HepG2 (cell line): ENCODE results near the gene AGXT. TPM values are rescaled to one million over a fixed set of nuclear protein-coding genes. Genes with fewer than 3 reads are reported as not detected.

Experiments used
- ATAC-seq: fragments of 200-7000 bp; cut with Tn5 transposase; 3 replicates; pipeline ENCODE4 v1.9.1; 2020; ENCODE audit warnings: mild to moderate bottlenecking, moderate library complexity
- BruUV-seq: library from RNA; stranded (reverse); fragments of 400-500 nt; replicated peaks from 2 replicates; lab custom pipeline; 2021; lab: Mats Ljungman, UMichigan
- CTCF ChIA-PET: fragments of 300-600 bp; formaldehyde crosslinking; extraction: SDS; loops from one replicate; lab custom pipeline; 2021; ENCODE audit warnings: low total read pairs, inconsistent platforms, low intra/inter-chr PET ratio; lab: Yijun Ruan, JAX
- POLR2A ChIA-PET: fragments of 350-600 bp; sonication (Branson Sonifier 250); formaldehyde crosslinking; loops from one replicate; lab custom pipeline; 2020; ENCODE audit warnings: antibody characterized with exemption, inconsistent platforms; lab: Yijun Ruan, JAX
- DNase-seq: peaks from one replicate; pipeline ENCODE4 v3.0.0-alpha.2; 2015; ENCODE audit warnings: low spot score
- FAIRE-seq: peaks from 3 replicates; lab custom pipeline; 2011; peaks lifted over from hg19 to GRCh38; lab: Jason Lieb, UNC
- H2AFZ ChIP-seq: one replicate; pipeline ENCODE4 v1.6.1; 2011; ENCODE audit warnings: low read length, inconsistent platforms
- H3K27ac ChIP-seq: fragments of 300-600 bp; 3 replicates; pipeline ENCODE4 v1.8.0; 2011; ENCODE audit warnings: mixed run types, mild to moderate bottlenecking, mixed read lengths, low read length, inconsistent platforms; ENCODE audit not compliant: insufficient read depth; ENCODE audit errors: extremely low read length
- H3K27me3 ChIP-seq, 2 experiments: fragments of 200-600 bp in 1 of 2; 2 replicates in 1 of 2; 3 replicates in 1 of 2; pipeline versions ENCODE4 v1.6.0 to v1.8.0; 2011; ENCODE audit warnings: low read length in 2 of 2, mild to moderate bottlenecking in 2 of 2, moderate library complexity in 2 of 2, inconsistent platforms in 1 of 2; ENCODE audit not compliant: insufficient read depth in 2 of 2, control insufficient read depth in 1 of 2
- H3K36me3 ChIP-seq, 2 experiments: fragments of 200-600 bp in 1 of 2; replicated peaks in 1 of 2; 2 replicates in 1 of 2; 3 replicates in 1 of 2; pipeline versions ENCODE4 v1.5.1 to v1.8.0; 2011; ENCODE audit warnings: low read length in 2 of 2, inconsistent platforms in 1 of 2; ENCODE audit not compliant: insufficient read depth in 2 of 2, control insufficient read depth in 1 of 2
- H3K4me1 ChIP-seq: 2 replicates; pipeline ENCODE4 v1.5.1; 2012; ENCODE audit warnings: low read length, inconsistent platforms; ENCODE audit not compliant: insufficient read depth
- H3K4me2 ChIP-seq: 2 replicates; pipeline ENCODE4 v1.6.0; 2011; ENCODE audit warnings: low read depth, low read length, inconsistent platforms
- H3K4me3 ChIP-seq, 3 experiments: fragments of 200-600 bp in 1 of 3; sonication (generic), shearing (Covaris generic) in 1 of 3; replicated peaks in 1 of 3; 2 replicates each; pipeline ENCODE4 v1.5.1; 2011 to 2016; ENCODE audit warnings: low read length in 3 of 3, inconsistent platforms in 2 of 3, low read depth in 2 of 3, mild to moderate bottlenecking in 2 of 3, control low read depth in 1 of 3, mixed read lengths in 1 of 3; ENCODE audit not compliant: insufficient read depth in 1 of 3
- H3K79me2 ChIP-seq: one replicate; pipeline ENCODE4 v1.6.1; 2011; ENCODE audit warnings: low read length, inconsistent platforms; ENCODE audit not compliant: insufficient read depth
- H3K9ac ChIP-seq: 2 replicates; pipeline ENCODE4 v1.6.0; 2011; ENCODE audit warnings: mild to moderate bottlenecking, low read depth, low read length, inconsistent platforms; ENCODE audit not compliant: insufficient read depth
- H3K9me3 ChIP-seq: 2 replicates; pipeline ENCODE4 v1.5.1; 2012; ENCODE audit warnings: mild to moderate bottlenecking, low read length
- H4K20me1 ChIP-seq: 2 replicates; pipeline ENCODE4 v1.6.0; 2011; ENCODE audit warnings: inconsistent platforms, mild to moderate bottlenecking, low read length, moderate library complexity; ENCODE audit not compliant: insufficient read depth
- ETV5 ChIP-seq: IDR thresholded peaks from 2 replicates; pipeline ENCODE4 v1.6.1; 2018; ENCODE audit warnings: missing biosample characterization, missing genetic modification reagents, inconsistent platforms, borderline replicate concordance
- RXRA ChIP-seq: sonication (generic); formaldehyde crosslinking; IDR thresholded peaks from 2 replicates; pipeline ENCODE4 v1.5.1; 2020; ENCODE audit warnings: missing genetic modification reagents
- SNAI1 ChIP-seq: sonication (generic); formaldehyde crosslinking; IDR thresholded peaks from 2 replicates; pipeline ENCODE4 v1.5.0; 2020; ENCODE audit warnings: mild to moderate bottlenecking, missing genetic modification reagents, borderline replicate concordance
- ZNF431 ChIP-seq: sonication (generic); formaldehyde crosslinking; IDR thresholded peaks from 2 replicates; pipeline ENCODE4 v1.9.0; 2022; ENCODE audit warnings: missing genetic modification reagents, low read depth, mild to moderate bottlenecking, borderline replicate concordance
- ZNF598 ChIP-seq: sonication (generic); formaldehyde crosslinking; IDR thresholded peaks from 2 replicates; pipeline ENCODE4 v1.5.1; 2020; ENCODE audit warnings: mild to moderate bottlenecking, missing genetic modification reagents, borderline replicate concordance
- WGBS: methylation state at CpG from one replicate; pipeline ENCODE4 v1.1.6; 2017; ENCODE audit warnings: low lambda C conversion rate; 5-methylcytosine and 5-hydroxymethylcytosine counted together
- in situ Hi-C: cut with HindIII; loops from 2 replicates; pipeline ENCODE4 v1.10.0; 2017; ENCODE audit warnings: low pct_unique_long_range_greater_than_20kb; ENCODE audit not compliant: extremely low pct_ligation_motif_present
- intact Hi-C: fragments of 100-400 bp; cut with micrococcal nuclease; formaldehyde crosslinking; loops from one replicate; pipeline ENCODE4 v1.10.0; 2022; ENCODE audit not compliant: unreplicated experiment
- polyA plus RNA-seq, 8 experiments: library from polyadenylated mRNA; depleted of rRNA in 3 of 8; stranded (reverse) in 7 of 8; unstranded in 1 of 8; fragments of >200 nt; fragmentation: Illumina TruSeq in 4 of 8; extraction: Trizol in 4 of 8; gene quantifications; 2 replicates each; pipeline versions ENCODE4 v1.2.1 to v1.2.3, GENCODE V29; 2011 to 2016; ENCODE audit warnings: low read depth in 4 of 8, missing spikeins in 1 of 8, mixed read lengths in 1 of 8; ENCODE audit not compliant: insufficient read depth in 1 of 8
- total RNA-seq, 5 experiments: library from RNA; depleted of rRNA; stranded (reverse); fragments of >200 nt; fragmentation: Illumina TruSeq; extraction: Trizol; gene quantifications; 2 replicates each; pipeline ENCODE4 v1.2.3, GENCODE V29; 2016; ENCODE audit warnings: low read depth in 1 of 5
- TF ChIP-seq, protein P1 (sequence below): sonication (generic); formaldehyde crosslinking; IDR thresholded peaks from 2 replicates; pipeline ENCODE4 v1.5.0; 2020; ENCODE audit warnings: mild to moderate bottlenecking, missing genetic modification reagents
- TF ChIP-seq, protein P2 (sequence below): fragments of 450-650 bp; IDR thresholded peaks from 2 replicates; pipeline ENCODE4 v1.6.1; 2016
- TF ChIP-seq, protein P3 (sequence below): sonication (generic); formaldehyde crosslinking; IDR thresholded peaks from 2 replicates; pipeline ENCODE4 v1.4.0; 2020; ENCODE audit warnings: missing genetic modification reagents
- TF ChIP-seq, protein P4 (sequence below): sonication (generic); formaldehyde crosslinking; IDR thresholded peaks from 2 replicates; pipeline ENCODE4 v1.5.1; 2020; ENCODE audit warnings: mild to moderate bottlenecking, missing genetic modification reagents, moderate library complexity
- TF ChIP-seq, protein P5 (sequence below): sonication (generic); formaldehyde crosslinking; IDR thresholded peaks from 2 replicates; pipeline ENCODE4 v1.8.0; 2022; ENCODE audit warnings: mild to moderate bottlenecking, missing genetic modification reagents, moderate library complexity

AGXT gene
- total and polyA plus RNA-seq, 2 of the 13 experiments (the other 11 are each of a cell fraction or from before 2014, with no cell fraction given): 41.9 to 96.1 TPM

DNA sequence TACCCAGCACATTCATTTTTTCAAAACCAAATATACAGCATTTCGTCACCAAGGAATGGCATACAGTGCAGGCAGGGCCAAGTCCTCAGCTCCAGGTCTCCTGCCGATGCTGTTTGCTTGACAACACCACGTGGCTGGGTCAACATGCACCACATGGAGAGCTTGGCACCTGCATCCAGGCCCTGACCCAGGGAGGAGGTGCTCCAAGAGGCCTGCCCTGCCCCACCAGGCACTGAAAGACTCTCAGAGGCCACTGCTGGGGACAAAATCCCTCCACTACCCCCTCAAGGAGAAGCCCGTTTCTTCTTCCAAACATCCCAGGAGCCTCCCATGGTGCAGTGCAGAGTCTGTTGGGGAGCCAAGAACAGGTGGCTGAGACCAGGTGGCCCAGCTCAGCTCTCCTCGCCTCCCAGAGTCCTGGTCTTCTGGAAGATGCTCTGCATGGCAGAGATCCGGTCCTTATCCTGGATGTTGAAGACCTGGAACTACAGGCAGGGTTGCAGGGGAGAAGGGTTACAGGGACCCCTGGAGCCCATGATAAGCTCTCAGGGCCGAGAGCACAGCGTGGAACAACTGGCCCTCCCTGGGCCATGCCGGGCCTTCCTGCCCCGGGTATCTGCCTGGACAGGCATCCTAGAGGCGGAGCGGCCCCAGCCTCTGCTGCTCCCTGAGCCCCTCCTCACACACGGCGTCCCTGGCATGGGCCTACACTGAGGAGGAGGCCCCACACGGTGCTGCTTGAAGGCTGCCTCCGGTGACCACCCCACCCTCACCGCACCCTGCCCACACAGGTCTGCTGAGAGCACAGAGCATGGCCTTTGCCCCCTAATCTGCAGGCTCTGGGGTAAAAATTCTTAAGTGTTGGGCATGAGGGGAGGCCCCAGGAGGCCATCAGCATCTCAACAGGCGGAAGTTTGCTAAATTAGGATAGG is 18.3 kb downstream of the AGXT start (continued):
- TF ChIP-seq, protein P1, sequence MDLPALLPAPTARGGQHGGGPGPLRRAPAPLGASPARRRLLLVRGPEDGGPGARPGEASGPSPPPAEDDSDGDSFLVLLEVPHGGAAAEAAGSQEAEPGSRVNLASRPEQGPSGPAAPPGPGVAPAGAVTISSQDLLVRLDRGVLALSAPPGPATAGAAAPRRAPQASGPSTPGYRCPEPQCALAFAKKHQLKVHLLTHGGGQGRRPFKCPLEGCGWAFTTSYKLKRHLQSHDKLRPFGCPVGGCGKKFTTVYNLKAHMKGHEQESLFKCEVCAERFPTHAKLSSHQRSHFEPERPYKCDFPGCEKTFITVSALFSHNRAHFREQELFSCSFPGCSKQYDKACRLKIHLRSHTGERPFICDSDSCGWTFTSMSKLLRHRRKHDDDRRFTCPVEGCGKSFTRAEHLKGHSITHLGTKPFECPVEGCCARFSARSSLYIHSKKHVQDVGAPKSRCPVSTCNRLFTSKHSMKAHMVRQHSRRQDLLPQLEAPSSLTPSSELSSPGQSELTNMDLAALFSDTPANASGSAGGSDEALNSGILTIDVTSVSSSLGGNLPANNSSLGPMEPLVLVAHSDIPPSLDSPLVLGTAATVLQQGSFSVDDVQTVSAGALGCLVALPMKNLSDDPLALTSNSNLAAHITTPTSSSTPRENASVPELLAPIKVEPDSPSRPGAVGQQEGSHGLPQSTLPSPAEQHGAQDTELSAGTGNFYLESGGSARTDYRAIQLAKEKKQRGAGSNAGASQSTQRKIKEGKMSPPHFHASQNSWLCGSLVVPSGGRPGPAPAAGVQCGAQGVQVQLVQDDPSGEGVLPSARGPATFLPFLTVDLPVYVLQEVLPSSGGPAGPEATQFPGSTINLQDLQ (CRISPR knock-in tag): no peak
- TF ChIP-seq, protein P2, sequence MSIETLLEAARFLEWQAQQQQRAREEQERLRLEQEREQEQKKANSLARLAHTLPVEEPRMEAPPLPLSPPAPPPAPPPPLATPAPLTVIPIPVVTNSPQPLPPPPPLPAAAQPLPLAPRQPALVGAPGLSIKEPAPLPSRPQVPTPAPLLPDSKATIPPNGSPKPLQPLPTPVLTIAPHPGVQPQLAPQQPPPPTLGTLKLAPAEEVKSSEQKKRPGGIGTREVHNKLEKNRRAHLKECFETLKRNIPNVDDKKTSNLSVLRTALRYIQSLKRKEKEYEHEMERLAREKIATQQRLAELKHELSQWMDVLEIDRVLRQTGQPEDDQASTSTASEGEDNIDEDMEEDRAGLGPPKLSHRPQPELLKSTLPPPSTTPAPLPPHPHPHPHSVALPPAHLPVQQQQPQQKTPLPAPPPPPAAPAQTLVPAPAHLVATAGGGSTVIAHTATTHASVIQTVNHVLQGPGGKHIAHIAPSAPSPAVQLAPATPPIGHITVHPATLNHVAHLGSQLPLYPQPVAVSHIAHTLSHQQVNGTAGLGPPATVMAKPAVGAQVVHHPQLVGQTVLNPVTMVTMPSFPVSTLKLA: peak; percentile 61
- no peak for TF ChIP-seq SNAI1 (CRISPR knock-in tag)

DNA sequence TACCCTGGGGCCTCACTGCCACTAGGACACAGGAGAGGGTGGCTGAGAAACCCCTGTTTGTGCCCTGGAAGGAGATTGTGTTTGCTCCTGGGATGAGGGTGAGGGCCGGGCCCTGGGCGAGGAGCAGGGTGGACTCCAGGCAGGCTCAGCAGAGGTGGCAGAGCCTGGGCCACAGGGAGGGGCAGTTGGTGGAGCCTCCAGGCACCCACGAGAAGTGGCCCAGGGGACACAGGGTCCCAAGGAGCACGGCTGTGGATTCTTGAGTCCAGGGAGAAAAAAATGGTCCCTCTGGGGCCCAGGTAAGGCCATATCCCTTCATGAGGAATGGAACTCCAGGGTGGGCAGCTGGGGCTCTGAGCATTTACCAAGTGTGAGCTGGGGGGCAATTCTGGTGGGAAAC is 19.0 kb downstream of the AGXT start:
- 81% methylated on average over 3 of the region's 4 CpGs for WGBS
- no peak overlapping the region for H2AFZ ChIP-seq
- POLR2A ChIA-PET: interaction anchor here (1.5 to 9.3 kb wide), 3 partner anchors 13 to 30 kb away, joined by 5 to 63 read pairs (median 5); no protein-coding TSS in a partner anchor
- H3K27ac ChIP-seq: no peak overlapping the region
- peaks cover 51% of the 10 kb centered on the region for H3K4me1 ChIP-seq
- no peaks in the 10 kb centered on the region for H4K20me1 ChIP-seq
- FAIRE-seq: no peak
- no peaks in the 10 kb centered on the region; a peak in 1 of 5 replicates for H3K27me3 ChIP-seq
- in situ Hi-C loops (no loop called here), intact Hi-C loops (no loop called here)
- no peak overlapping the region for H3K9ac ChIP-seq
- CTCF ChIA-PET: no interaction called here
- H3K79me2 ChIP-seq: no peaks in the 10 kb centered on the region
- no peak overlapping the region for H3K4me3 ChIP-seq
- ATAC-seq: peak; percentile 3; the same call in 2 of the 3 replicates
- DNase-seq: no peak
- H3K9me3 ChIP-seq: no peaks in the 10 kb centered on the region
- no peak overlapping the region for H3K4me2 ChIP-seq
- H3K36me3 ChIP-seq: no peaks in the 10 kb centered on the region
- no TSS peak for BruUV-seq
- TF ChIP-seq ZNF431 (no peak), RXRA (no peak), ZNF598 (CRISPR knock-in tag) (0 out of 2 replicates have a peak, but pooled peaks have one; percentile 13), ETV5 (no peak)
- TF ChIP-seq, protein P3, sequence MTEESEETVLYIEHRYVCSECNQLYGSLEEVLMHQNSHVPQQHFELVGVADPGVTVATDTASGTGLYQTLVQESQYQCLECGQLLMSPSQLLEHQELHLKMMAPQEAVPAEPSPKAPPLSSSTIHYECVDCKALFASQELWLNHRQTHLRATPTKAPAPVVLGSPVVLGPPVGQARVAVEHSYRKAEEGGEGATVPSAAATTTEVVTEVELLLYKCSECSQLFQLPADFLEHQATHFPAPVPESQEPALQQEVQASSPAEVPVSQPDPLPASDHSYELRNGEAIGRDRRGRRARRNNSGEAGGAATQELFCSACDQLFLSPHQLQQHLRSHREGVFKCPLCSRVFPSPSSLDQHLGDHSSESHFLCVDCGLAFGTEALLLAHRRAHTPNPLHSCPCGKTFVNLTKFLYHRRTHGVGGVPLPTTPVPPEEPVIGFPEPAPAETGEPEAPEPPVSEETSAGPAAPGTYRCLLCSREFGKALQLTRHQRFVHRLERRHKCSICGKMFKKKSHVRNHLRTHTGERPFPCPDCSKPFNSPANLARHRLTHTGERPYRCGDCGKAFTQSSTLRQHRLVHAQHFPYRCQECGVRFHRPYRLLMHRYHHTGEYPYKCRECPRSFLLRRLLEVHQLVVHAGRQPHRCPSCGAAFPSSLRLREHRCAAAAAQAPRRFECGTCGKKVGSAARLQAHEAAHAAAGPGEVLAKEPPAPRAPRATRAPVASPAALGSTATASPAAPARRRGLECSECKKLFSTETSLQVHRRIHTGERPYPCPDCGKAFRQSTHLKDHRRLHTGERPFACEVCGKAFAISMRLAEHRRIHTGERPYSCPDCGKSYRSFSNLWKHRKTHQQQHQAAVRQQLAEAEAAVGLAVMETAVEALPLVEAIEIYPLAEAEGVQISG (CRISPR knock-in tag): no peak
- TF ChIP-seq, protein P4, sequence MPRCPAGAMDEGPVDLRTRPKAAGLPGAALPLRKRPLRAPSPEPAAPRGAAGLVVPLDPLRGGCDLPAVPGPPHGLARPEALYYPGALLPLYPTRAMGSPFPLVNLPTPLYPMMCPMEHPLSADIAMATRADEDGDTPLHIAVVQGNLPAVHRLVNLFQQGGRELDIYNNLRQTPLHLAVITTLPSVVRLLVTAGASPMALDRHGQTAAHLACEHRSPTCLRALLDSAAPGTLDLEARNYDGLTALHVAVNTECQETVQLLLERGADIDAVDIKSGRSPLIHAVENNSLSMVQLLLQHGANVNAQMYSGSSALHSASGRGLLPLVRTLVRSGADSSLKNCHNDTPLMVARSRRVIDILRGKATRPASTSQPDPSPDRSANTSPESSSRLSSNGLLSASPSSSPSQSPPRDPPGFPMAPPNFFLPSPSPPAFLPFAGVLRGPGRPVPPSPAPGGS (CRISPR knock-in tag): 0 out of 2 replicates have a peak, but pooled peaks have one; percentile 19
- TF ChIP-seq, protein P5, sequence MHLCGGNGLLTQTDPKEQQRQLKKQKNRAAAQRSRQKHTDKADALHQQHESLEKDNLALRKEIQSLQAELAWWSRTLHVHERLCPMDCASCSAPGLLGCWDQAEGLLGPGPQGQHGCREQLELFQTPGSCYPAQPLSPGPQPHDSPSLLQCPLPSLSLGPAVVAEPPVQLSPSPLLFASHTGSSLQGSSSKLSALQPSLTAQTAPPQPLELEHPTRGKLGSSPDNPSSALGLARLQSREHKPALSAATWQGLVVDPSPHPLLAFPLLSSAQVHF (CRISPR knock-in tag): no peak
